ENCODE measurements around the gene MAPK14.
A peak's percentile ranks its signal among the peaks of the same experiment; 100 is the strongest.

MAPK14 gene

GRCh38 chr6:36113703-36114102, 86.1 kb downstream of the MAPK14 start:
- peak overlapping the region; percentile 18 for H3K27ac Mint-ChIP-seq
- H3K27me3 Mint-ChIP-seq (ENCODE audit: low read depth), result no peaks in the 10 kb centered on the region
- H3K36me3 Mint-ChIP-seq (ENCODE audit: low read depth), result peaks cover 42% of the 10 kb centered on the region
- peaks cover 60% of the 10 kb centered on the region for H3K4me1 Mint-ChIP-seq (ENCODE audit: low read depth)
- H3K4me3 Mint-ChIP-seq, result no peak overlapping the region
- H3K9me3 Mint-ChIP-seq, result no peaks in the 10 kb centered on the region

GRCh38 chr6:36114798-36115408, 87.3 kb downstream of the MAPK14 start:
- H3K9me3 Mint-ChIP-seq, result no peaks in the 10 kb centered on the region
- peaks cover 62% of the 10 kb centered on the region for H3K4me1 Mint-ChIP-seq (ENCODE audit: low read depth)
- no peaks in the 10 kb centered on the region for H3K27me3 Mint-ChIP-seq (ENCODE audit: low read depth)
- peak overlapping the region; percentile 93 for H3K27ac Mint-ChIP-seq
- H3K36me3 Mint-ChIP-seq (ENCODE audit: low read depth), result peaks cover 40% of the 10 kb centered on the region
- peak overlapping the region; percentile 60 for H3K4me3 Mint-ChIP-seq

- H3K4me1 Mint-ChIP-seq (ENCODE audit: low read depth), result peaks cover 63% of the 10 kb centered on the region
- peak overlapping the region; percentile 60 for H3K4me3 Mint-ChIP-seq
- H3K9me3 Mint-ChIP-seq, result no peaks in the 10 kb centered on the region
- no peak overlapping the region for H3K27ac Mint-ChIP-seq
- H3K27me3 Mint-ChIP-seq (ENCODE audit: low read depth), result no peaks in the 10 kb centered on the region
- peaks cover 40% of the 10 kb centered on the region for H3K36me3 Mint-ChIP-seq (ENCODE audit: low read depth)
Observed at GRCh38 chr6:36115412-36115811, 87.8 kb downstream of the MAPK14 start.

DNA sequence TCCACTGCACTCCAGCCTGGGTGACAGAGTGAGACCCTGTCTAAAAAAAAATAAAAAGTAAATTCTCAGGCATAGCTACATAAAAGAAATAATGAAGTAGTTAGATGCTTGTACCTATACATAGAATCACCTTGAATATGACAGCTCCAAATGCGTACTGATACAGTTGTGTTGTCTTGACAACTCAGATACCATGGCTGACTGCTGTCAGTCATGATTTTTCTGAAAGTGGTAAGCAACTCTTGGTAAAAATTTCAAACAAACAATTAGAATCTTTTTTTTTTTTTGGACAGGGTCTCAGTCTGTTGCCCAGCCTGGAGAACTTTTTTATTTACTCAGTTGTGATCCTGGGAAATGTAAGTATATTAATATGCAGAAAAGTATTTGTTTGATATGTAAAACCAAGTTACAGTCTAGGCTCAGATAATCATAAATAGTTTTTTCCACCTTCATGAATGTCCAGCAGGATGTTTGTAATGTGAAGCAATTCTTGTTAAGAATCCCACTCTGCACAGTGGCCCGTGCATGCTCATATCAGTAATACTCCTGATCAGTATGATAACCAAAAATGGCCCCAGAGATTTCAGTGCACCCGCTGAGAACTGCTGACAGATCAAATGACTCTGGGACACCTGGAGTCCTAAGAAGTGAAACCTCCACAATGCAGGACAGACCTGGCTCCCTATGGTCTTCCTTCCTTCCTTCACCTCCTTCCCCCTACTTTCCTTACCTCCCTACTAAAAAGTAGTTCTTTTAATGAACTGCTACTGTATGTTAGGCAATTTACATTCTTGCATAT, 88.7 kb downstream of the MAPK14 start:
- H3K27me3 Mint-ChIP-seq (ENCODE audit: low read depth), result no peaks in the 10 kb centered on the region
- H3K9me3 Mint-ChIP-seq, result no peaks in the 10 kb centered on the region
- H3K4me1 Mint-ChIP-seq (ENCODE audit: low read depth), result peaks cover 72% of the 10 kb centered on the region
- H3K27ac Mint-ChIP-seq, result peak overlapping the region; percentile 31
- H3K4me3 Mint-ChIP-seq, result peak overlapping the region; percentile 7
- peaks cover 38% of the 10 kb centered on the region for H3K36me3 Mint-ChIP-seq (ENCODE audit: low read depth)

- H3K36me3 Mint-ChIP-seq (ENCODE audit: low read depth), result peaks cover 35% of the 10 kb centered on the region
- H3K27me3 Mint-ChIP-seq (ENCODE audit: low read depth), result no peaks in the 10 kb centered on the region
- peaks cover 79% of the 10 kb centered on the region for H3K4me1 Mint-ChIP-seq (ENCODE audit: low read depth)
- no peaks in the 10 kb centered on the region for H3K9me3 Mint-ChIP-seq
- no peak overlapping the region for H3K4me3 Mint-ChIP-seq
- H3K27ac Mint-ChIP-seq, result peak overlapping the region; percentile 63
Observed at GRCh38 chr6:36116943-36117342, 89.3 kb downstream of the MAPK14 start.

GRCh38 chr6:36117658-36118549, 90.3 kb downstream of the MAPK14 start:
- peak overlapping the region; percentile 27 for H3K4me3 Mint-ChIP-seq
- H3K27me3 Mint-ChIP-seq (ENCODE audit: low read depth), result no peaks in the 10 kb centered on the region
- no peaks in the 10 kb centered on the region for H3K9me3 Mint-ChIP-seq
- peaks cover 30% of the 10 kb centered on the region for H3K36me3 Mint-ChIP-seq (ENCODE audit: low read depth)
- peak overlapping the region; percentile 99 for H3K27ac Mint-ChIP-seq
- peaks cover 83% of the 10 kb centered on the region for H3K4me1 Mint-ChIP-seq (ENCODE audit: low read depth)

GRCh38 chr6:36118550-36119107, 91.0 kb downstream of the MAPK14 start:
- H3K27me3 Mint-ChIP-seq (ENCODE audit: low read depth), result no peaks in the 10 kb centered on the region
- H3K27ac Mint-ChIP-seq, result peak overlapping the region; percentile 99
- no peaks in the 10 kb centered on the region for H3K9me3 Mint-ChIP-seq
- peak overlapping the region; percentile 27 for H3K4me3 Mint-ChIP-seq
- peaks cover 86% of the 10 kb centered on the region for H3K4me1 Mint-ChIP-seq (ENCODE audit: low read depth)
- H3K36me3 Mint-ChIP-seq (ENCODE audit: low read depth), result peaks cover 30% of the 10 kb centered on the region

GRCh38 chr6:36119209-36119608, 91.6 kb downstream of the MAPK14 start:
- Mint-ChIP-seq H3K9me3 (no peaks in the 10 kb centered on the region), H3K4me1 (ENCODE audit: low read depth) (peaks cover 83% of the 10 kb centered on the region), H3K27ac (peak overlapping the region; percentile 99), H3K27me3 (ENCODE audit: low read depth) (no peaks in the 10 kb centered on the region), H3K4me3 (peak overlapping the region; percentile 27), H3K36me3 (ENCODE audit: low read depth) (peaks cover 30% of the 10 kb centered on the region)

DNA sequence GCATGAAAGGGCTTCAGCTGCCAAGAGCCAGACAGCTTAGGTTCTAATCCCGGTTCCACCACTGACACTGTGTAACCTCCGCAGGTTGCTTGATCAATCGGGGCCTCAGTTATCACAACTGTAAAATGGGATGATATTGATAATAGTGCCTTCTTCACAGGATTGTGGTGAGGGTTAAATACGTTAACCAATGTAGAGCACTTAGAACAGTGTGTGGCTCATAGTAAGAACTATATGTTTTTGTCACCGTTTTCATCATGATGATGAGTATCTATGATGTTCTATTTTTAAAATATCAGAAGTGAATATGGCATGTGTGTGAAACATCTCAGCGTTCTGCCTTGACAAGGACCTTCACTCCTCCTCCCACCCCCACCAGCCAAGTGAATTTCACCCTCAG, 92.4 kb downstream of the MAPK14 start:
- peaks cover 78% of the 10 kb centered on the region for H3K4me1 Mint-ChIP-seq (ENCODE audit: low read depth)
- peak overlapping the region; percentile 19 for H3K4me3 Mint-ChIP-seq
- peaks cover 25% of the 10 kb centered on the region for H3K36me3 Mint-ChIP-seq (ENCODE audit: low read depth)
- H3K9me3 Mint-ChIP-seq, result no peaks in the 10 kb centered on the region
- no peaks in the 10 kb centered on the region for H3K27me3 Mint-ChIP-seq (ENCODE audit: low read depth)
- peak overlapping the region; percentile 99 for H3K27ac Mint-ChIP-seq

- H3K27me3 Mint-ChIP-seq (ENCODE audit: low read depth), result no peaks in the 10 kb centered on the region
- H3K4me1 Mint-ChIP-seq (ENCODE audit: low read depth), result peaks cover 74% of the 10 kb centered on the region
- peak overlapping the region; percentile 83 for H3K4me3 Mint-ChIP-seq
- H3K9me3 Mint-ChIP-seq, result no peaks in the 10 kb centered on the region
- H3K36me3 Mint-ChIP-seq (ENCODE audit: low read depth), result peaks cover 24% of the 10 kb centered on the region
- H3K27ac Mint-ChIP-seq, result peak overlapping the region; percentile 99
Observed at GRCh38 chr6:36120539-36120938, 92.9 kb downstream of the MAPK14 start.

DNA sequence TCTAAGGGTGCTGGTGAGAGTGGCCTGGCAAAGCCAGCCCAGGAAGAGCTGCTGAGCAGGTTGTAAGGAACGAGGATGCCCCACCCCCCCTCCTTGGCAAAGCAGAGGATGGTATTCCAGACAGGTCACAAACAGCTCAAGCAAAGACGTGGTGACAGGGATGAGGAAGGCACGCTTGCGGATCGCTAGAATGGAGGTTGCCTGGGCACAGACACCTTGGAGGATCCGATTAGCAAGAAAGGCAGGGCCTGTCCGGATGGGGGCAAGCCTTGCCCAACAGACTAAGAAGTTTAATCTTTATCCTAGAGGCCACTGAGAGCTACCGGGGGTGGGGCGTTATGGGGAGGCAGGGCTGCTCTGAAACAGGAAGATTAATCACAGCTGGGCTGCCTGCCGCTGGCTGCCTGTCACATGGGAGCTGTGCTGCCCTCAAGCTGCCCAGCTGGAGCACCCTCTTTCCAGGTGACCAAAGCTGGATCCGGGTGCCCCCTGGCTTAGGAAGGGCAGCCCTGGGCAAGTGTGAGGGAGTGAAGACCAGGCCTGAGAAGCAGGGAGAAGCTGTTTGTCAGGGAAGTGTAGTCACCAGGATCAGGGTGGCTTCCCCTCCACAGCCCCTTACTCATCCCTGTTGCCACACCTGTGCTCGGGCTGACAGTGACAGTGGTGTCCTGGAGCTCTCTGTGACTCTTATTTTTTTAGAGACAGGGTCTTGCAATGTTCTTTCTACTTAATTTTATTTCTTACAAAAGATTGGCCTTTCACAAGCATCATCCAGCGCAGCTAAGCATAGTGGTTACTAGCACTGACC, 93.6 kb downstream of the MAPK14 start:
- peaks cover 75% of the 10 kb centered on the region for H3K4me1 Mint-ChIP-seq (ENCODE audit: low read depth)
- H3K9me3 Mint-ChIP-seq, result no peaks in the 10 kb centered on the region
- peaks cover 22% of the 10 kb centered on the region for H3K36me3 Mint-ChIP-seq (ENCODE audit: low read depth)
- H3K4me3 Mint-ChIP-seq, result peak overlapping the region; percentile 83
- H3K27me3 Mint-ChIP-seq (ENCODE audit: low read depth), result no peaks in the 10 kb centered on the region
- H3K27ac Mint-ChIP-seq, result peak overlapping the region; percentile 99

GRCh38 chr6:36121787-36122494, 94.3 kb downstream of the MAPK14 start:
- Mint-ChIP-seq H3K4me3 (no peak overlapping the region), H3K27me3 (ENCODE audit: low read depth) (no peaks in the 10 kb centered on the region), H3K27ac (peak overlapping the region; percentile 99), H3K36me3 (ENCODE audit: low read depth) (peaks cover 17% of the 10 kb centered on the region), H3K9me3 (no peaks in the 10 kb centered on the region), H3K4me1 (ENCODE audit: low read depth) (peaks cover 77% of the 10 kb centered on the region)
